ENCODE measurements around the gene MAP3K14. TPM values are rescaled to one million over a fixed set of nuclear protein-coding genes. Genes with fewer than 3 reads are reported as not detected.

The MAP3K14 gene
- total RNA-seq, 1 donor from 2014 or later = 9.9 TPM

- Histone ChIP-seq H3K27me3 (no peaks in the 10 kb centered on the region), H3K9me3 (no peaks in the 10 kb centered on the region), H3K4me3 (no peak overlapping the region), H3K27ac (peak overlapping the region; percentile 30), H3K36me3 (peaks cover 6% of the 10 kb centered on the region), H3K4me1 (peaks cover 39% of the 10 kb centered on the region)
- no peak for TF ChIP-seq CTCF (IDR thresholded peaks at IDR 0.05)
- ATAC-seq (no peak), DNase-seq (no peak)
- intact Hi-C loops (cut with DNase I) = no loop called here
These were observed 85.9 kb downstream of the MAP3K14 start for GRCh38 chr17:45230787-45231480.

GRCh38 chr17:45230410-45230786 is 86.4 kb downstream of the MAP3K14 start:
- Histone ChIP-seq H3K27me3 (no peaks in the 10 kb centered on the region), H3K27ac (peak overlapping the region; percentile 30), H3K36me3 (peaks cover 6% of the 10 kb centered on the region), H3K9me3 (no peaks in the 10 kb centered on the region), H3K4me1 (peaks cover 39% of the 10 kb centered on the region), H3K4me3 (no peak overlapping the region)
- intact Hi-C loops (cut with DNase I) = no loop called here
- ATAC-seq (no peak), DNase-seq (no peak)
- TF ChIP-seq CTCF (IDR thresholded peaks at IDR 0.05) = no peak

- DNase-seq (no peak), ATAC-seq (no peak)
- no peak for TF ChIP-seq CTCF (IDR thresholded peaks at IDR 0.05)
- intact Hi-C loops (cut with DNase I) = no loop called here
- no peaks in the 10 kb centered on the region for H3K9me3 ChIP-seq
- peak overlapping the region; percentile 81 for H3K27ac ChIP-seq
- H3K27me3 ChIP-seq = no peaks in the 10 kb centered on the region
- H3K36me3 ChIP-seq = peaks cover 6% of the 10 kb centered on the region
- H3K4me3 ChIP-seq = no peak overlapping the region
- H3K4me1 ChIP-seq = peaks cover 39% of the 10 kb centered on the region
These were observed 87.0 kb downstream of the MAP3K14 start for GRCh38 chr17:45229681-45230409.

GRCh38 chr17:45228763-45229539 is 87.9 kb downstream of the MAP3K14 start:
- H3K9me3 ChIP-seq = no peaks in the 10 kb centered on the region
- H3K4me1 ChIP-seq = peaks cover 39% of the 10 kb centered on the region
- H3K27ac ChIP-seq = peak overlapping the region; percentile 81
- peaks cover 4% of the 10 kb centered on the region for H3K36me3 ChIP-seq
- H3K27me3 ChIP-seq = no peaks in the 10 kb centered on the region
- ATAC-seq (peak; percentile 78), DNase-seq (peak; percentile 94)
- intact Hi-C loops (cut with DNase I) = no loop called here
- peak overlapping the region; percentile 14 for H3K4me3 ChIP-seq
- no peak for TF ChIP-seq CTCF (IDR thresholded peaks at IDR 0.05)

GRCh38 chr17:45227926-45228762 is 88.7 kb downstream of the MAP3K14 start:
- Histone ChIP-seq H3K4me3 (peak overlapping the region; percentile 64), H3K36me3 (no peaks in the 10 kb centered on the region), H3K9me3 (no peaks in the 10 kb centered on the region), H3K27ac (peak overlapping the region; percentile 81), H3K27me3 (no peaks in the 10 kb centered on the region), H3K4me1 (peaks cover 39% of the 10 kb centered on the region)
- no peak for DNase-seq
- ATAC-seq = no peak
- no peak for TF ChIP-seq CTCF (IDR thresholded peaks at IDR 0.05)
- intact Hi-C loops (cut with DNase I) = no loop called here

Measured in upper lobe of right lung (tissue), 1 donor.